Measurements from ENCODE around the gene DPCD.

The DPCD gene

GRCh38 chr10:101572126-101572525, 16.0 kb upstream of the DPCD start:
- TF ChIP-seq, protein P1, sequence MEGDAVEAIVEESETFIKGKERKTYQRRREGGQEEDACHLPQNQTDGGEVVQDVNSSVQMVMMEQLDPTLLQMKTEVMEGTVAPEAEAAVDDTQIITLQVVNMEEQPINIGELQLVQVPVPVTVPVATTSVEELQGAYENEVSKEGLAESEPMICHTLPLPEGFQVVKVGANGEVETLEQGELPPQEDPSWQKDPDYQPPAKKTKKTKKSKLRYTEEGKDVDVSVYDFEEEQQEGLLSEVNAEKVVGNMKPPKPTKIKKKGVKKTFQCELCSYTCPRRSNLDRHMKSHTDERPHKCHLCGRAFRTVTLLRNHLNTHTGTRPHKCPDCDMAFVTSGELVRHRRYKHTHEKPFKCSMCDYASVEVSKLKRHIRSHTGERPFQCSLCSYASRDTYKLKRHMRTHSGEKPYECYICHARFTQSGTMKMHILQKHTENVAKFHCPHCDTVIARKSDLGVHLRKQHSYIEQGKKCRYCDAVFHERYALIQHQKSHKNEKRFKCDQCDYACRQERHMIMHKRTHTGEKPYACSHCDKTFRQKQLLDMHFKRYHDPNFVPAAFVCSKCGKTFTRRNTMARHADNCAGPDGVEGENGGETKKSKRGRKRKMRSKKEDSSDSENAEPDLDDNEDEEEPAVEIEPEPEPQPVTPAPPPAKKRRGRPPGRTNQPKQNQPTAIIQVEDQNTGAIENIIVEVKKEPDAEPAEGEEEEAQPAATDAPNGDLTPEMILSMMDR (IDR thresholded peaks at IDR 0.05; ENCODE audit: insufficient read depth, low read depth, low read length, missing control alignments) = no peak
- no peak for DNase-seq (ENCODE audit: low read depth)

GRCh38 chr10:101572785-101573184, 15.3 kb upstream of the DPCD start:
- H3K4me3 ChIP-seq (ENCODE audit: low read depth, low read length) = no peak overlapping the region
- TF ChIP-seq, protein P1 (IDR thresholded peaks at IDR 0.05; ENCODE audit: insufficient read depth, low read depth, low read length, missing control alignments) = no peak
- DNase-seq (ENCODE audit: low read depth) = no peak

More at GRCh38 chr10:101572126-101572525, 16.0 kb upstream of the DPCD start:
- H3K4me3 ChIP-seq (ENCODE audit: low read depth, low read length) = no peak overlapping the region

DNA sequence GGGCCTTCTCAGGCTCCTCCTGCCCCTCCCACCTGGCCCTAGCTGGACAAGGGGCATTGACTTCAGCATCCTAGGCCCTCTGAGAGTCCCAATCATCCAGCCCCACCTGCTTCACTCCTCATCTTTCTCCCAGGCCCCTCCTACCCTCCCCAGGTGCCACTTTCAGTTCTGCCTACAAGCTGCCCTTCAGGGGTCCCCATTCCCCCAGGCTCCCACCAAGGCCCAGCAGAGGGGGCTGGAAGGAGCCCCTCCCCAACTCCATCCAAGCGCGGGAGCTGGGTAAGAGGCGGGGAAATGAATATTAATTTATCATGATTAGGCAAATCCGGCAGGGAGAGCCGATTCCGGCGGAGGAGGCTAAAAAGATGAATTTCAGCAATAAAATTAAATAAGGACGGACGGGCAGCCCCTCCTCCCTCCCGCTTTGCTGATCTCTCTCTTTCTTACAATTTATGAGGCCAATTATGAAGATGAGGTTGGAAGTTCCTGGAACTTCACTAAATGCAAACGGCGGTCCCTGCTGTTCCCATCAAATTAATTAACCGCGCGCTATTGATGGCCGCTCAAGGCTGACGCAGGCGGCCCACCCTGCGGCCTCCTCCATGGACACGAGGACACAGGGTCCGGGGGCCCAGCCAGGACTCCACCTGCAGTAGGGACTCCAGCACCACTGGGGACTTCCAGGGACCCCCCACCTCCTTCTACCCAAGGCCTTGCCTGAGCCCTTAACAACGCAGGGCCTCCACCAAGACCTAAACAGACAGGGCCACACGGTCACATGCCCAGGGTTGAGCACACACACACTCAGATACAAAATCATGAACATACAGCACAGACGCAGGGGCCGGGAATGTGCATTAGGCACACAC, 14.0 kb upstream of the DPCD start:
- DNase-seq (ENCODE audit: low read depth) = no peak
- TF ChIP-seq, protein P1 (IDR thresholded peaks at IDR 0.05; ENCODE audit: insufficient read depth, low read depth, low read length, missing control alignments) = no peak
- H3K4me3 ChIP-seq (ENCODE audit: low read depth, low read length) = no peak overlapping the region

- DNase-seq (ENCODE audit: low read depth) = no peak
- no peak overlapping the region for H3K4me3 ChIP-seq (ENCODE audit: low read depth, low read length)
- TF ChIP-seq, protein P1 (IDR thresholded peaks at IDR 0.05; ENCODE audit: insufficient read depth, low read depth, low read length, missing control alignments) = no peak
These were observed 13.0 kb upstream of the DPCD start for GRCh38 chr10:101575091-101575490.

GRCh38 chr10:101575580-101576210, 12.4 kb upstream of the DPCD start:
- no peak overlapping the region for H3K4me3 ChIP-seq (ENCODE audit: low read depth, low read length)
- TF ChIP-seq, protein P1 (IDR thresholded peaks at IDR 0.05; ENCODE audit: insufficient read depth, low read depth, low read length, missing control alignments) = no peak
- DNase-seq (ENCODE audit: low read depth) = no peak

DNA sequence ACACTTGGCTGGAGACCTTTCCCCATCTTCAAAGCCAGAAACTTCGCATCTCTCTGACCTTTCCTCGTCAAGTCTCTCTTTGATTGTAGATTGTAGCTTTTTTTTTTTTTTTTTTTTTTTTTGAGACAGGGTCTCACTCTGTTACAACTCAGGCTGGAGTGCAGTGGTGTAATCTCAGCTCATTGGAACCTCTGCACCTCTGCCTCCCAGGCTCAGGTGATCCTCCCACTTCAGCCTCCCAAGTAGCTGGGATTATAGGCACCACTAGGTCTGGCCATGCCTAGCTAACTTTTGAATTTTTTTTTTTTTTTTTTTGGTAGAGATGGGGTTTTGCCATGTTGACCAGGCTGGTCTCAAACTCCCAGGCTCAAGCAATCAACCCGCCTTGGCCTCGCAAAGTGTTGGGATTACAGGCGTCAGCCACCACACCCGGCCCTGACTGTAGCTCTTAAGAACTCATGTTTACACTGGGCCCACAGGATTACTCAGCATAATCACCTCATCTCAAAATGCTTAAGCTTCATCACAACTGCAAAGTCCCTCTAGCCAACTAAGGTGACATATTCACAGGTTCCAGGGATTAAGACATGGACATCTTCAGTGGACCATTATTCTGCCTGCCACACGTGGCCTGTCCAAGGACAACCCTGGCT, 11.8 kb upstream of the DPCD start:
- H3K4me3 ChIP-seq (ENCODE audit: low read depth, low read length) = no peak overlapping the region
- DNase-seq (ENCODE audit: low read depth) = no peak
- TF ChIP-seq, protein P1 (IDR thresholded peaks at IDR 0.05; ENCODE audit: insufficient read depth, low read depth, low read length, missing control alignments) = no peak
